GM20000 (cell line): ENCODE results near the gene MAPK8.
A peak's percentile ranks its signal among the peaks of the same experiment; 100 is the strongest.

Experiments
- DNase-seq: peaks from one replicate; pipeline ENCODE4 v3.0.0; 2012; ENCODE audit warnings: low spot score
- TF ChIP-seq, protein P1 (sequence below): IDR thresholded peaks from 2 replicates; pipeline ENCODE4 v1.5.1; 2012; ENCODE audit warnings: mild to moderate bottlenecking, control low read depth; ENCODE audit errors: extremely low read depth, missing control alignments

The MAPK8 gene

DNA sequence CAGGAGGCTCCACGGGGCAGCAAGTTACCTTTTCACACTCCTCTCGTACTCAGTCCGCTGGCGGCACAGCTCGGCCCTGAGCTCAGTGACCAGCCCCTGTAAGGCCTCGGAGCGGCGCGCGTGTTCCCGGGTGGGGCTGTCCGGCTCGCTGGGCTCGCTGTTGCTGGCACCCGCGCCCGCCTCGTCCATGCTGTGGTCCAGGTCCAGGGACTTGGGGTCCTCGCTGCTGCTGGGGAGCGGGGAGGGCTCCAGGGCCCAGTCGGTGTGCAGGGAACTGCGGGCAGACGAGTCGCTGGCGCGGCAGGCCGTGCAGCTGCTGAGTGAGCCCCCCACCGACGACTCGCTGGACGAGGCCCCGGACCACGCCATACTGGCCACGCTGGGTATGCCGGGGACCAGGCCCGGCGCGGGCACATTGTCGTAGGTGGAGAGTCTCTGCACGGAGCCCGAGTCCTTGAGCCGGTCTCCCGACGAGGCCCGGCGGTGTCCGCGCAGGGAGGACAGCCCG lies 143.8 kb downstream of the MAPK8 start:
- peak; percentile 24 for DNase-seq
- TF ChIP-seq, protein P1, sequence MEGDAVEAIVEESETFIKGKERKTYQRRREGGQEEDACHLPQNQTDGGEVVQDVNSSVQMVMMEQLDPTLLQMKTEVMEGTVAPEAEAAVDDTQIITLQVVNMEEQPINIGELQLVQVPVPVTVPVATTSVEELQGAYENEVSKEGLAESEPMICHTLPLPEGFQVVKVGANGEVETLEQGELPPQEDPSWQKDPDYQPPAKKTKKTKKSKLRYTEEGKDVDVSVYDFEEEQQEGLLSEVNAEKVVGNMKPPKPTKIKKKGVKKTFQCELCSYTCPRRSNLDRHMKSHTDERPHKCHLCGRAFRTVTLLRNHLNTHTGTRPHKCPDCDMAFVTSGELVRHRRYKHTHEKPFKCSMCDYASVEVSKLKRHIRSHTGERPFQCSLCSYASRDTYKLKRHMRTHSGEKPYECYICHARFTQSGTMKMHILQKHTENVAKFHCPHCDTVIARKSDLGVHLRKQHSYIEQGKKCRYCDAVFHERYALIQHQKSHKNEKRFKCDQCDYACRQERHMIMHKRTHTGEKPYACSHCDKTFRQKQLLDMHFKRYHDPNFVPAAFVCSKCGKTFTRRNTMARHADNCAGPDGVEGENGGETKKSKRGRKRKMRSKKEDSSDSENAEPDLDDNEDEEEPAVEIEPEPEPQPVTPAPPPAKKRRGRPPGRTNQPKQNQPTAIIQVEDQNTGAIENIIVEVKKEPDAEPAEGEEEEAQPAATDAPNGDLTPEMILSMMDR: no peak

DNA sequence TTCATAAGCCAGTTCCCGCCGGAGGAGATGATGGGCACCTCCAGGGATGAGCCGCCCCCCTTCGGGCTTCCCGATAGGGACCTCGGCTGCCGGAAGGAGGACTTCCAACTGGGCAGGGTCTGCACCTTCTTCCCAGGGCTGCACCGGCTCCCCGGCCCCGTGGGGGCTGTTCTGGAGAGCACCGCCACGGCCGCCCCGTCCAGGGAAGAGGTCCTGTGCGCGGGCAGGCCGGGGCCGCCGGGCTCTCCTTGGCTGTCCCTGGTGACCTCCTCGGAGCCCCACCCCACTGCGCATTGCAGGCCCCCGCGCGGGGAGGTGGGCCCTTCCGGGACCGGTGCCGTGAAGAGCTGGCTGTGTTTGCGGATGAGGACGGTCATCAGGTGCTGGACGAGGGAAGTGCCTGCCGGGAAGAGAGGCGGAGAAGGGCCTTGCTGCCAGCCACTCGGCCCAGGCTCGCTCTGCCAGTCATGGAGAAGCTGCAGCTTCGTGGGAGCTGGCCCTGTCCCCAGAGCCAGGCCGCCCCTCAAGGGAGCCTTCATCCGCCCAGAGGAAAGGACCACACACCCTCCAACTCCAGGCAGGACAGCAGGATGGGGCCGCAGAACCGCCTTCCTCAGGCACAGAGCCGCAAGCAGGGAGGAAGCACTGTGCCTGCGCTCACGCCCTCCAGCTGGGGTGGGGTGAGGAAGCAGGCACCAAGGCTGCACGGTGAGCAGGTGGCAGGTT lies 144.4 kb downstream of the MAPK8 start:
- DNase-seq: no peak
- TF ChIP-seq, protein P1: no peak

DNA sequence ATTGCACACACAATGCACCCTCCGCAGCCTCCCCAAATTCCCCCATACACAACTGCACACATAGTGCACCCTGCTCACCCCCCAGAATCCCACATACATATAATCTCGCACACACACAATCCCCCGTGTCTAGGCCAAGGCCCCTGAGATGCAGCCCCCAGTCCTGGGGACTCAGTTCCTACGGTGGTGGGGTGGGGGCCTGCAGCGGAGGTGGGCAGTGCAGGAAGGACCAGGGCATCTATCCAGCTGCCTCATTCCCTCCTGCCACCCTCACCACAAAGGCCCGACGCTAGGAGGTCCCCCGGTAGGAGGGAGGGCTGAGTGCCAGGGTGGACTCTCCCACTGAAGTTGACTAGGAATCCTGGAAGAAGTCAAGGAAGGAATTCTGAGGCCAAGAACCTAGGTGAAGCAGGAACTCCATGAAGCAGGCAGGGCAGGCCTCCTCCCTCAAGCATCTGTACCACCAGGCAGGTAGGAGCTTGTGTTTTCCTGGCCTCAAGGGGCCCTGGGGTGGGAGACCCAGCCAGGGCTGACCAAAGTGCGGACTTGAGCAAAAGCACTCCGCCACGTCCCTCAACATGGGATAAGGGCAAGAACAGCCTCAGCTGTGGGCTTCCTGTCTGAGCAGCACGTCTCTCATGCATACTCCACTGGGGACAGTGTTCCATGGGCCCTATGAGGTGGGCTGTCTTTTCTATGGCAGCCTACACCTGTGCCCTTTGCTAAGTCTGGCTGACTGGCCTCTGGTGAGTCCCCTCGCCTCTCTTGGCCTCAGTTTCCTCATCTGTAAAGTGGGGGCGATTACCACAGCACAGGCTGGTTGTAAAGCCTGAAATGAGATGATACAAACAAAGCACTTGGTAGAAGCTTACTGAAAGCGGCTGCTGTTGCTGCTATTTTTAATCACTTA lies 145.7 kb downstream of the MAPK8 start:
- TF ChIP-seq, protein P1: no peak
- DNase-seq: peak; percentile 25

DNA sequence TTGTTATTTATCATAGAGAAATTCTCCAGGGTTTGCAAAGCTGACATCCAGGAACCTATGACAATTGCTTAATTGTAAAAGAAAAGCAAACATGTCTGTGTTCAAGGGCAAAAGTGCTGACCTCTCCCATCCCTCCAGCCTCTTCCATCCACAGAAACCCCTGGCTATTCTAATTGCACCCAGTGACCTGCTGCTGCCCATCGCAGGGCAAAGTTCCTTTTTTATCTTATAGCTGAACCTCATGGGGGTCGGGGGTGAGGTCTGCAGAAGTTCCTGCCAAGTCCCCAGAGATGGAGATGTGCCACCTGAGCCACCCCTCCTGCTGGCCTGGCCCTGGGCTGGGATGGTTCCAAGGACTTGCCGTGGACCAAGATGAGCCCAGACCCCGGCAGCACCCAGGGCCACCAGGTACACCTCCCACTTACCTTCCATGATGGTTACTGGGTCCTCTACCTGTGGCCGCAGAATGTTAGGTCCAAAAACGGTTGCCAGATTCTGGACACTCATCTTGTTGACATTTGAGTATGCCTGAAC lies 146.5 kb downstream of the MAPK8 start:
- DNase-seq: no peak

DNA sequence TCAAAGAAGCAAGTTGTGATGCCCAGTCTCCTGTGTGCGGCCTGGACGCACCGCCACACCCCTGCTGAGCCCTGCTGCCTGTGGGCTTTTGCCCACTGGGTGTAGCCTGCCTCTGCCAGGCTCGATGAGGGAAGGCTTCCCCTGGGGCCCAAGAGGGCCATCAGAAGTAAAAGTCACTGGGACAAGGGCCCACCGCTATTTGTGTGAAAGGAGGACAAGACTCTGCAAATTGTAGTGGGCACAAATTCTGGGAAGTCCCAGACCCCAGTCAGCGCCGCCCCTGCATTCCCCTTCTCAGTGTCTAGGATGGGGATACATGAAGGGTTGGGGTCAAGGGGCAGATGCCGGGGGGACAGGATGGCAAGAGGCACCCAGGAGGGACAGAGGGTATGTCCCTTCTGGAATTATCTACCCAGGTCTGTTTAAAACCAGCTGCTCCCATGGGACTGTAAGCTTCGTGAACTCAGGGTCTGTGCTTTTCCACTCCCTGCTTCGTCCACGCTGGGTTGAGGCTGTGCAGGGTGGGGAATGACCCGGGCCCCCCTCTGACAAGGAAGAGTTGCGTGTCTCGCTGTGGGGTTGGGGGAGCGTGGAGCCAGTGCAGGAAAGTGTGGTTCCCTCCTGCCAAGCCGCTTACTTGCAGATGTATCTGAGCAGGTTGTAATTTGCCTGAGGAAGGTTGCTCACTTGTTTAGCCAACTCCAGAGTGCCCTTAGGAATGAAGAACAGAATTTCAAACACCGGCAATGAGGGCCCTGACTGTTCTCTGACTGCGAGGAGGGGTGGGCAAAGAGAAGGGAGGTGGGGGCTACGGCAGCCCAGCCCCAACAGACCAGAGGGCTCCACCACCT lies 147.2 kb downstream of the MAPK8 start:
- DNase-seq: peak; percentile 20
- TF ChIP-seq, protein P1: no peak

More for the DNA sequence above, 146.5 kb downstream of the MAPK8 start:
- TF ChIP-seq, protein P1: no peak

DNA sequence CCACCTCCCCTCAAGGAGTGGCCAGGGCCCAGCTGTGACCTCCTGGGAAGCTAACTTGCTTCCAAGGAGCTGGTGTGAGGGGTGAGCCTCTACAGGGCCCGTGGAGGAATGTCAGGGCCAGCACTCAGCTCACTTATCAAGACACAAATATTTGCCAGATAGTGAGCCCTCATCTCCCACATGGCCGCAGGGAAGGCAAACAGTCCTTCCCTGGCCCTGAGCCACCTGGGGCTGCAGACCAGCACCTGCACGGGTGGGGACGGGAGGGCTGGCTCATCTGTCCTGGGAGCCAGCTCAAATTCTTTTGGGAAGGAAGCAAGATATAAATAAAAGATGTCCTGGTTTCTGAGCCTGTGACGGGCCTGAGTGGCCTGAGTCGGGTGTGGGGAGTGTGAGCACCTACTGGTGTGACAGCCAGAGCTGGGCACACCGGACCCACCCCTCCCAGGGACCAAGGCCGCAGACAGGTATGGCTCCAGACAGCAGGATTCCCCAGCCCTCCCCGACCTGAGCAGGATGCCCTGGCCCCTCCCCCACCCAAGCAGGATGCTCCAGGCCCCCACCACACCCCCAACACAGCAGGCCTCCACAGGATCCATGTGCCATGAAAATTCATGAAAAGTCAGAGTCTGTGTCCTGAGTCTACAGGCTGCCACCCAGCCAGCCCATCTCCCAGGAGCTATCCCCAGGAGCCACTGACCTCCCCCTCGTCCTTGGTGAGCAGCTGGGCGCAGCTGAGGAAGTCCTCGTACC lies 148.0 kb downstream of the MAPK8 start:
- TF ChIP-seq, protein P1: no peak
- peak; percentile 10 for DNase-seq
